Measurements from ENCODE around the gene TBCD. TPM values are rescaled to one million over a fixed set of nuclear protein-coding genes. Genes with fewer than 3 reads are reported as not detected.
"Not testable (repeated sequence)": the region's sequence is repeated elsewhere in the genome, so short reads cannot be mapped to it uniquely, and the experiment has no call there.

Gene TBCD
- polyA plus RNA-seq, 4 donors = 63.9 to 73.8 (median 69.0) TPM

- DNase-seq (ENCODE audit: low read depth in 4 of 4, low spot score in 3 of 4) = no peak
Measured at GRCh38 chr17:82726427-82726826, 25.4 kb upstream of the TBCD start.

DNA sequence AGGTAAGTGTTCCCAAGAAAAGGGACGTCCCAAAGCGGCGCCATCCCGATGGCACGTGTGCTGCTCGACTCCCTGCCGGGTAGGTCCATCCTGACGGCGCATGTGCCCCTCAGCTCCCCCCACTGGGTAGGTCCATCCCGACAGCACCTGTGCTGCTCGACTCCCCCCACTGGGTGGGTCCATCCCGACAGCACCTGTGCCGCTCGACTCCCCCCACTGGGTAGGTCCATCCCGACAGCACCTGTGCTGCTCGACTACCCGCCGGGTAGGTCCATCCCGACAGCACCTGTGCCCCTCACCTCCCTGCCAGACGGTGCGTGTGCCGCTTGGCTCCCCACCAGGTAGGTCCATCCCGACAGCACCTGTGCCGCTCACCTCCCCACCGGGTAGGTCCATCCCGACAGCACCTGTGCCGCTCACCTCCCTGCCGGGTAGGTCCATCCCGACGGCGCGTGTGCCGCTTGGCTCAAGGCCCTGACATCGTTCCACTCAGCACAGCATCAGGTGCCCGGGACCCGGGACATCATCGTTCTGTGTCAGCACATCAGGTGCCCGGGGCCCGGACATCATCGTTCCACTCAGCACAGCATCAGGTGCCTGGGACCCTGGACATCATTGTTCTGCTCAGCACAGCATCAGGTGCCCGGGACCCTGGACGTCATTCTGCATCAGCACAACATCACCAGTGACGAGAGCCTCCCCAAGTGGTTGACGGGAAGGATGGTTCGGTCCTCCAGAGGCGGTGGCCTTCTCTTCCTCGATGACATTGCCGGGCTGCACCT, 22.2 kb upstream of the TBCD start:
- DNase-seq (ENCODE audit: low read depth in 4 of 4, low spot score in 3 of 4) = no peak

- DNase-seq (ENCODE audit: low read depth in 4 of 4, low spot score in 3 of 4) = no peak
Measured at GRCh38 chr17:82732118-82732743, 19.6 kb upstream of the TBCD start.

- no peak for DNase-seq (ENCODE audit: low read depth in 4 of 4, low spot score in 3 of 4)
Measured at GRCh38 chr17:82734987-82735866, 16.6 kb upstream of the TBCD start, which contains the start of gene FN3K. Gene FN3K, plus strand, starts transcription at chr17:82735615. Its CDS starts 22 bp downstream, at chr17:82735637.

DNA sequence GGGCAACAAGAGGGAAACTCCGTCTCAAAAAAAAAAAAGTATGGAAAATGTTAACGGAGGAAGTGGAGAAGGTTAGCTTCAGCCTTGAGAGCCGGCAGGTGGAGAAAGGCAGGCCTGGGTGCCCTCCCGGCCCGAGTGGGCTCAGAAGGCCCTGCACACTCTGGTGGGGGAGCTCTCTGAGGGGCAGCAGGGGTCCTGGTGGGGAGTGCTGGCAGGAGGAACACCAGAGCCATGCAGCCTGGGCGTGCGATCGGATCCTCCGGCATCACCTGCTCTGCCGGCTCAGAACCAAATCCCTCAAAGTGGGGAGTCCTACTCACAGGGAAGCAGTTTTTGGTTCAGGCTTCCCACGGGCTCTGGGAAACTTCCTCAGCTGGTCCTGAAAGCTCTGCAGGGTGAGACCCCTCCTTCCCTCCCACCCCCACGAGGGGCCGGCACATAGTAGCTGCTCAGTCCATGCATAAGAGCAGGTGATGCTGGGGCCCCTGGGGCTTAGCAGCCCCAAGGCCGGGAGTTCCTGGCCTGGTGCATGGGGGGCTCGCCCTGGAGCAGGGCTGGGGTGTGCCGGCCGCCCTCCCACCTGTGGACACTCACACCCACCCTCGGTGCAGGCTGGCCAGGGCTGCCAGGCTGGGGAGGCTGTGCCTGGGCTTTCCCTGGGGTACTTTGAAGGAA, 15.2 kb upstream of the TBCD start:
- no peak for DNase-seq (ENCODE audit: low read depth in 4 of 4, low spot score in 3 of 4)

- no peak for DNase-seq (ENCODE audit: low read depth in 4 of 4, low spot score in 3 of 4)
Measured at GRCh38 chr17:82737967-82738877, 13.6 kb upstream of the TBCD start.

DNA sequence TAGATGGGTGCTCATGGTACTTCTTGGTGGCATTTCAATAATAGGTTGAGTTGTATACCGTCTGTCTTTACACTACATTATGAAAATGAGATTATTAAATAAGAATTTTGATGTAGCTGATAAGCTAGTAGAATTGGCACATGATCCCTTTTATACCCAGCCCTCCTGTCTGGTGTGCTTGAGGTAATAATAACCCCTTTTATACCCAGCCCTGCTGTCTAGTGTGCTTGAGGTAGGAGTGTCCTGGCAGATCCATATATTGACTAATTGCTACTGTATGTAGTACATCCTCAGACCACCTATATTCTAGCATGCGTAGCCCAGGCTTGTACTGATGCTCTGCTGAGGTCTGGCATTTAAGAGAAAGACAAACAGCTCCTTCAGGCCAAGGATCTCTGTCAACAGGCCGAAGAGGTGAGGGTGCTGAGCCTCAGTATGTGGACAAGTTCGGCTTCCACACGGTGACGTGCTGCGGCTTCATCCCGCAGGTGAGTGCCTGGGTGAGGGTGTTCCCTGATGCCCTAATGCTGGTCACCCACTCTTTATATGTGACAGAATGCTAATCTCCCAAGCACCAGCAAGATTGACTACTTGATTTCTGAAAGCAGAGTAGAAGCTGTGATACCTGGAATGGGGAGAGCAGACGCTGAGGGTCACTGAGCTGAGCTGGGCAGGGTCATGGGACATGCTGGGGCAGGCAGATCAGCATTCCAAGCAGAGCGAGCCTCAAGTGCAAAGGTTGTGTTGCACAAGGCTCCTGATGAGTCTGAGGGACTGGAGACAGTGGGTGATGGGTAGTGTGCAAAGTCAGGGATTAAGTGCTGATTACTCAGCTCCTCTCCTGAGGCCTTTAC, 10.7 kb upstream of the TBCD start:
- DNase-seq (ENCODE audit: low read depth in 4 of 4, low spot score in 3 of 4) = no peak

DNA sequence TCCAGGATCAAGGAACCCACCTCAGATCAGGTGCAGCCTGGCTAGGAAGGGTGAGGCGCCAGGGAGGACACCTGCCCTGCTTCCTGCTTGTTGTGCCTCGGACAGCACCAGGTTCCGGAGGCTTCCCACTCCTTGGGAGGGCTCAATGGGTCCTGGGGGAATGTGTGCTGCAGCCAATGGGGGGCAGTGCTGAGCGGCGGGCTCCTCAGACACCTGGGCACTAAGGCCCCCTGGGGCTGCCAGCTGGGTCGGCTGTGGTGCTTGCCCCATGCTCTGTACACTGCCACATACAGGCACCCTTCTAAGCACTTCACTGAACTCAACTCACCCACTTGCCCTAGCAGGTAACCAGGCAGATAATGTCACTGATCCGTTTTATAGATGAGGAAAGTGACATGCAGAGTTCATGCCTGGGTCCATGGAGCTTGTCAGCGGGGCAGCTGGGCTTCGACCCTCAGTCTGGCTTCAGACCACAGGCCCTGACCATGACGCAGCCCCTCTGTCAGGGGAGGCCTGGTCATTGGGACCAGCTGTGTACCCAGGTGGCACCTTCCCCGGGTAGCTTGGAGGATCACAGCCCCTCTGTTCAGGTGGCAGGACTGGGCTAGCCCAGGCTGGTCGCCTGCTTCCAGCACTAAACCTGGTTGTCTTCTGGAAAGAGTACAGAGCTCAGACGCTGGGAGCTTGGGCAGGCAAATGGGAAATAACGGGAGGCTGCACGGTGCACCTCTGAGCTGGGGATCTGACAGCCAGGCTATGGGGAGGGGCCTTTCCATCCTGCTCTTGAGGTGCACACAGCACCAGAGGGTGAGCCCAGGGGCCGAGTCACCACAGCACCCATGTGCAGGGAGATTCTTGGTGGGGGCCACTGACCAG, 8.3 kb upstream of the TBCD start:
- DNase-seq (ENCODE audit: low read depth in 4 of 4, low spot score in 3 of 4) = no peak

DNA sequence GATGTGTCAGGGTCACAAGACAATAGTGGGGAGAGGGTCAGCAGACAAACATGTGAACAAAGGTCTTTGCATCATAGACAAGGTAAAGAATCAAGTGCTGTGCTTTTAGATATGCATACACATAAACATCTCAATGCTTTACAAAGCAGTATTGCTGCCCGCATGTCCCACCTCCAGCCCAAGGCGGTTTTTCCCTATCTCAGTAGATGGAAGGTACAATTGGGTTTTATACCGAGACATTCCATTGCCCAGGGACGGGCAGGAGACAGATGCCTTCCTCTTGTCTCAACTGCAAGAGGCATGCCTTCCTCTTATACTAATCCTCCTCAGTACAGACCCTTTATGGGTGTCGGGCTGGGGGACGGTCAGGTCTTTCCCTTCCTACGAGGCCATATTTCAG, 7.1 kb upstream of the TBCD start:
- DNase-seq (ENCODE audit: low read depth in 4 of 4, low spot score in 3 of 4) = not testable (repeated sequence)

GRCh38 chr17:82745524-82745923, 6.3 kb upstream of the TBCD start:
- no peak for DNase-seq (ENCODE audit: low read depth in 4 of 4, low spot score in 3 of 4)

- no peak for DNase-seq (ENCODE audit: low read depth in 4 of 4, low spot score in 3 of 4)
Measured at GRCh38 chr17:82748756-82749155, 3.1 kb upstream of the TBCD start.

GRCh38 chr17:82750241-82750908, 1.5 kb upstream of the TBCD start:
- no peak for DNase-seq (ENCODE audit: low read depth in 4 of 4, low spot score in 3 of 4)

DNA sequence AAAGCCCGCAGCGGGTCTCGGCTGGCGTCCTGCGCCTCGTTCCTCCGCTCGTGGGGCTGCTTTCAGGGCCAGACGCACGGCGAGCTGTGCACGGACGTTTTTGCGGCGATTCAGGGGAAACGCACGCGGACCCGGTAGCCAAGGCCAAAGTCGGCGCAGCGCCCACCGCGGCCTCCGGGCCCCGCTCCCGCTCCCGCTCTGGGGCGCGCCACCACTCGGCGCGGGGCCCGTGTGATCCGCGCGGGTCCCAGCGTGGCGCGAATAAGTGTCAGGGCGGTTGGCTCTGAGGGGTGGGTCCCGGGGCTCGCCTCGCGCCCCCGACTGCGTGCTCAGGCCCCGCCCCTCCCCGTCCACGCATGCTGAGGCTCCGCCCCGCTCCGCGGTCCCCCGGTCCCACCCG, 694 bp upstream of the TBCD start:
- DNase-seq (ENCODE audit: low read depth in 4 of 4, low spot score in 3 of 4) = no peak

DNA sequence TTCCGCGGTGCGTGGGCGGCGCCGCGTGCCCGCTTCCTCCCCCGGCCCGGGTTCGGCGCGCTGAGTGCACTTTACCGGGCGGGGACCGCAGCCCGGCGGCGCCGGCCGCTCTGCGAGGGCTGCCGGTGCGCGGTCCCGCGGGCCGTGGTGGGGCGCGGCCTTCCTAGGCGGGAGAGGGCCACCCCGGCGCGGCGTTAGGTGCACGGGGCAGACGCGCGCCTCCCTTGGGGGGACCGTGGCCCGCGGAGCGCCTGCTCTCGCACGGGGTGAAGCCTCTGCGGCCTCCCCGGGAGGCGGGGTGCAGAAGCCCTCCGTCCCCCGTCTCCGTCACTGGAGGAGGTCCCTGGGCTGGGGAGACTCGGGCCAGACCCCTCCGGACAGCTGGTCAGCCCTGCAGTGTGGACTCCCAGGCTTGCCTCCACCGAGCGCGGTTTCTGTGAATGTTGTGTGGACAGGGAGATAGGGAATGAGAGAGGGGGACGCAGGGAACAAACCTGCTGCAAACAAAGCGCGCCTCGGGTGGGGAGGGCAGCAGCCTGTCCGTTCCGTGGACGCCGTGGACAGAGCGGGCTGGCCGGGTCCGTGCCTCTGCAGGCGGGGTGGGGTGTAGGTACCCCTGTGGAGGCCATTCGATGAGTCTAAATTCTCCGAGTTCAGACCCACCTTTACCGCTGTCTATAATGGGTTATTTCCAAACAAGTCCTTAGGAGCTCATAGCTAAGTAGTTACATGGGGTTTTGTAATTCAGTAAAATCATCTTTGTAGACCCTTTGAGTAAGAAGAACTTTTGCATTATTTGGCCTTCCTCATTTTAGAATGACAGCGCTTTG, 721 bp downstream of the TBCD start:
- DNase-seq (ENCODE audit: low read depth in 4 of 4, low spot score in 3 of 4) = no peak

- no peak for DNase-seq (ENCODE audit: low read depth in 4 of 4, low spot score in 3 of 4)
Measured at GRCh38 chr17:82753201-82753464, 1.3 kb downstream of the TBCD start.

Data from right renal pelvis (tissue), 4 donors.